Measurements from ENCODE around the gene NMT1. TPM values are rescaled to one million over a fixed set of nuclear protein-coding genes. Genes with fewer than 3 reads are reported as not detected.

Gene NMT1
- total RNA-seq, 1 donor from 2014 or later, result 80.6 TPM

GRCh38 chr17:45149669-45150664 is 88.8 kb downstream of the NMT1 start:
- TF ChIP-seq, protein P1, sequence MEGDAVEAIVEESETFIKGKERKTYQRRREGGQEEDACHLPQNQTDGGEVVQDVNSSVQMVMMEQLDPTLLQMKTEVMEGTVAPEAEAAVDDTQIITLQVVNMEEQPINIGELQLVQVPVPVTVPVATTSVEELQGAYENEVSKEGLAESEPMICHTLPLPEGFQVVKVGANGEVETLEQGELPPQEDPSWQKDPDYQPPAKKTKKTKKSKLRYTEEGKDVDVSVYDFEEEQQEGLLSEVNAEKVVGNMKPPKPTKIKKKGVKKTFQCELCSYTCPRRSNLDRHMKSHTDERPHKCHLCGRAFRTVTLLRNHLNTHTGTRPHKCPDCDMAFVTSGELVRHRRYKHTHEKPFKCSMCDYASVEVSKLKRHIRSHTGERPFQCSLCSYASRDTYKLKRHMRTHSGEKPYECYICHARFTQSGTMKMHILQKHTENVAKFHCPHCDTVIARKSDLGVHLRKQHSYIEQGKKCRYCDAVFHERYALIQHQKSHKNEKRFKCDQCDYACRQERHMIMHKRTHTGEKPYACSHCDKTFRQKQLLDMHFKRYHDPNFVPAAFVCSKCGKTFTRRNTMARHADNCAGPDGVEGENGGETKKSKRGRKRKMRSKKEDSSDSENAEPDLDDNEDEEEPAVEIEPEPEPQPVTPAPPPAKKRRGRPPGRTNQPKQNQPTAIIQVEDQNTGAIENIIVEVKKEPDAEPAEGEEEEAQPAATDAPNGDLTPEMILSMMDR (IDR thresholded peaks at IDR 0.05; ENCODE audit: unreplicated experiment), result no peak
- Mint-ChIP-seq H3K36me3 (no peaks in the 10 kb centered on the region), H3K27me3 (ENCODE audit: low read depth) (no peaks in the 10 kb centered on the region), H3K27ac (peak overlapping the region; percentile 100), H3K4me1 (peaks cover 33% of the 10 kb centered on the region), H3K4me3 (peak overlapping the region; percentile 98), H3K9me3 (no peaks in the 10 kb centered on the region)
- DNase-seq (ENCODE audit: low spot score in 2 of 2, unreplicated experiment in 2 of 2), result peak in 1 of 2 experiments; percentile 58

- TF ChIP-seq, protein P1 (IDR thresholded peaks at IDR 0.05; ENCODE audit: unreplicated experiment), result no peak
- peak overlapping the region; percentile 98 for H3K4me3 Mint-ChIP-seq
- H3K4me1 Mint-ChIP-seq, result peaks cover 37% of the 10 kb centered on the region
- H3K9me3 Mint-ChIP-seq, result no peaks in the 10 kb centered on the region
- DNase-seq (ENCODE audit: low spot score in 2 of 2, unreplicated experiment in 2 of 2), result no peak
- H3K27me3 Mint-ChIP-seq (ENCODE audit: low read depth), result no peaks in the 10 kb centered on the region
- peak overlapping the region; percentile 83 for H3K27ac Mint-ChIP-seq
- H3K36me3 Mint-ChIP-seq, result no peaks in the 10 kb centered on the region
These were observed 90.0 kb downstream of the NMT1 start for GRCh38 chr17:45150911-45151809.

GRCh38 chr17:45155029-45155428 is 93.9 kb downstream of the NMT1 start:
- H3K9me3 Mint-ChIP-seq, result no peaks in the 10 kb centered on the region
- H3K4me3 Mint-ChIP-seq, result no peak overlapping the region
- H3K4me1 Mint-ChIP-seq, result peaks cover 51% of the 10 kb centered on the region
- no peaks in the 10 kb centered on the region for H3K36me3 Mint-ChIP-seq
- no peaks in the 10 kb centered on the region for H3K27me3 Mint-ChIP-seq (ENCODE audit: low read depth)
- no peak for DNase-seq (ENCODE audit: low spot score in 2 of 2, unreplicated experiment in 2 of 2)
- peak overlapping the region; percentile 89 for H3K27ac Mint-ChIP-seq
- TF ChIP-seq, protein P1 (IDR thresholded peaks at IDR 0.05; ENCODE audit: unreplicated experiment), result no peak

- H3K36me3 Mint-ChIP-seq, result no peaks in the 10 kb centered on the region
- no peaks in the 10 kb centered on the region for H3K27me3 Mint-ChIP-seq (ENCODE audit: low read depth)
- peak overlapping the region; percentile 89 for H3K27ac Mint-ChIP-seq
- TF ChIP-seq, protein P1 (IDR thresholded peaks at IDR 0.05; ENCODE audit: unreplicated experiment), result no peak
- no peaks in the 10 kb centered on the region for H3K9me3 Mint-ChIP-seq
- H3K4me3 Mint-ChIP-seq, result no peak overlapping the region
- no peak for DNase-seq (ENCODE audit: low spot score in 2 of 2, unreplicated experiment in 2 of 2)
- peaks cover 52% of the 10 kb centered on the region for H3K4me1 Mint-ChIP-seq
These were observed 94.4 kb downstream of the NMT1 start for GRCh38 chr17:45155483-45155882.

- Mint-ChIP-seq H3K27me3 (ENCODE audit: low read depth) (no peaks in the 10 kb centered on the region), H3K36me3 (no peaks in the 10 kb centered on the region), H3K9me3 (no peaks in the 10 kb centered on the region), H3K4me3 (no peak overlapping the region), H3K4me1 (peaks cover 47% of the 10 kb centered on the region), H3K27ac (peak overlapping the region; percentile 66)
- TF ChIP-seq, protein P1 (IDR thresholded peaks at IDR 0.05; ENCODE audit: unreplicated experiment), result no peak
- DNase-seq (ENCODE audit: low spot score in 2 of 2, unreplicated experiment in 2 of 2), result no peak
These were observed 95.1 kb downstream of the NMT1 start for GRCh38 chr17:45156242-45156641.

Small RNAs within 50 kb of the gene (microRNA-seq; reads per million reads assigned to microRNA genes)
- gene MIR6784, result not detected

Other genes starting within 250 kb of the NMT1 start
- 54.5 to 57.1 TPM (median 54.8 TPM) in 3 replicates for gene GJC1, start 231.0 kb upstream of the NMT1 start, total RNA-seq
- 0.57 TPM in 1 of 3 replicates, not detected in the others for gene HIGD1B, start 213.4 kb upstream of the NMT1 start, total RNA-seq
- 133 to 145 TPM (median 134 TPM) in 3 replicates for gene EFTUD2, start 161.9 kb upstream of the NMT1 start, total RNA-seq
- not detected in 3 replicates for gene GFAP, start 145.8 kb upstream of the NMT1 start, total RNA-seq
- gene KIF18B, start 113.5 kb upstream of the NMT1 start, total RNA-seq, result 19.0 to 20.2 TPM (median 19.2 TPM) in 3 replicates
- gene C1QL1, start 93.0 kb upstream of the NMT1 start, total RNA-seq, result 2.2 to 3.1 TPM (median 3.0 TPM) in 3 replicates
- 83.2 to 86.0 TPM (median 83.2 TPM) in 3 replicates for gene DCAKD, start 9.7 kb upstream of the NMT1 start, total RNA-seq
- gene PLCD3, start 71.2 kb downstream of the NMT1 start, total RNA-seq, result 46.6 to 54.0 TPM (median 52.6 TPM) in 3 replicates
- gene ACBD4, start 74.4 kb downstream of the NMT1 start, total RNA-seq, result 17.0 to 17.4 TPM (median 17.4 TPM) in 3 replicates
- 38.2 to 40.6 TPM (median 38.8 TPM) in 3 replicates for gene HEXIM1, start 87.2 kb downstream of the NMT1 start, total RNA-seq
- gene HEXIM2, start 100.6 kb downstream of the NMT1 start, total RNA-seq, result 6.5 to 9.6 TPM (median 7.7 TPM) in 3 replicates
- gene FMNL1, start 160.6 kb downstream of the NMT1 start, total RNA-seq, result 3.0 to 3.7 TPM (median 3.6 TPM) in 3 replicates
- gene SPATA32, start 200.8 kb downstream of the NMT1 start, total RNA-seq, result not detected in 3 replicates